HL-60/S4 (cell line): Measurements from ENCODE around the gene ATG4B.
"Not testable (repeated sequence)": the region's sequence is repeated elsewhere in the genome, so short reads cannot be mapped to it uniquely, and the experiment has no call there.

Source experiments
- in situ Hi-C: fragments of 300-500 bp; cut with MboI; formaldehyde crosslinking; loops from 2 replicates; pipeline ENCODE4 v1.14.3; 2022; ENCODE audit warnings: low sequenced_read_pairs

ATG4B gene

GRCh38 chr2:241660593-241661213 lies 23.2 kb downstream of the ATG4B start:
- in situ Hi-C loops: no loop called here

- in situ Hi-C loops: not testable (repeated sequence)
Observed at GRCh38 chr2:241662731-241663130, 25.2 kb downstream of the ATG4B start.

DNA sequence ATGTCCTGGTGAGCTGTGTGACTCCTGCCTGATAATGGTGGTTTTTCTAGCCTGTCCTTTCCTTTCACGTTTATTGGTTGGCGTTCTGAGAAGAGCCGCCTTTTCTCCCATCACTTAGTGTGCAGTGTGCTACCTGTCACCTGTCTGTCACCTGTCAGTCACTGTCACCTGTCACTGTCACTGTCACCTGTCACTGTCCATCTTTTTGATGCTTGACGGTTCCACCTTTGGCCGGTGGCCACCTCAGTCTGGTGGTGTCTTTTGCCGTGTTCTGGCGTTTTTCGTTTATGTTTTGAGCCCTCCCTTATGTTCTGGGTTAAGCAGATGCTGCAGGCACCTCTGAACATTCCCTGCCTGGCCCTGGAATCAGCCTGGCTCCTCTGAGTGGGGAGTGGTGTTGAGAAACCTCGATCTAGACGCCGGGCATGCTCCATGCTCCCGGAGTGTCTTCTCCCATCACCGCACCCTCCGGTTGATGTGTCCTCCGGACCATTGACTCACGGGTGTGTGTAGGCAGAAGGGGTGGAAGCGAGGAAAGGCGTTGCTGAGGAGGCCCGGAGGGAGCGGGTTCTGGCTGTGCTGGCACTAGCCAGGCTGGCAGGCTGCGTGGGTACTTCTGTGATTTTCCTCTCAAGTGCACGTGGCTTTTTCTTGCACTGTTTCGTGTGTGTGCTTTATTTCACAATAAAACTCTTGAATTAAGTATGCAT lies 28.4 kb downstream of the ATG4B start:
- in situ Hi-C loops: no loop called here

- in situ Hi-C loops: no loop called here
Observed at GRCh38 chr2:241666627-241667400, 29.3 kb downstream of the ATG4B start.

DNA sequence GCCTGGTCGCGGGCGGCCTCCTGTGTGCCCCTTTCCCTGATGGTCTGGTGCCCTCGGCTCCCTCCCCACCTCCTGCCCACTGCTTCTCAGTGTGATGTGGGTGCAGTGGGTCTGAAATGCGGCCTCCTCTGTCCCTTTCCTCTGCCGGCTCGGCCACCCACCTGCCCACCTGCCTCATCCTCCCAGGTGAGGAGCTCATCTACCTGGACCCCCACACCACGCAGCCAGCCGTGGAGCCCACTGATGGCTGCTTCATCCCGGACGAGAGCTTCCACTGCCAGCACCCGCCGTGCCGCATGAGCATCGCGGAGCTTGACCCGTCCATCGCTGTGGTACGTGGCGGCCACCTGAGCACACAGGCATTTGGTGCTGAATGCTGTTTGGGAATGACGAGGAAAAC lies 30.9 kb downstream of the ATG4B start:
- in situ Hi-C loops: no loop called here

DNA sequence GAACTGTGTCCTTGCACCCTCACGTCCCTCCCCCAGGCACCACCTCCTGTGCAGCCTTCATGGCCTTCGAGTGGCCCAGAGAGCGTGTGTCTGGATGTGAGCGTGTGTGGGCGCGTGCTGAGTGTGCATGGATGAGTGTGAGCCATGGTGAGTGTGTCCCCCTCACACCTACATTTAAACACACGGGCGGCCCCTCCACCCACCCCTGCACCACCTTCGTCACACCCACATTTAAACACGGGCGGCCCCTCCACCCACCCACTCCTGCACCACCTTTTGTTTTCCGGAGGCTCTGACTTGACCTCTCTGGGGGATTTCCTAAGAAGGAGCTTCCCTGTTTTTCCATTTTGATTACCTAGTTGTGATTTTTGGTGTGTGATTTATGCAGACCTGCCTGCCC lies 31.3 kb downstream of the ATG4B start:
- in situ Hi-C loops: no loop called here

- in situ Hi-C loops: no loop called here
Observed at GRCh38 chr2:241670333-241671110, 33.0 kb downstream of the ATG4B start.

DNA sequence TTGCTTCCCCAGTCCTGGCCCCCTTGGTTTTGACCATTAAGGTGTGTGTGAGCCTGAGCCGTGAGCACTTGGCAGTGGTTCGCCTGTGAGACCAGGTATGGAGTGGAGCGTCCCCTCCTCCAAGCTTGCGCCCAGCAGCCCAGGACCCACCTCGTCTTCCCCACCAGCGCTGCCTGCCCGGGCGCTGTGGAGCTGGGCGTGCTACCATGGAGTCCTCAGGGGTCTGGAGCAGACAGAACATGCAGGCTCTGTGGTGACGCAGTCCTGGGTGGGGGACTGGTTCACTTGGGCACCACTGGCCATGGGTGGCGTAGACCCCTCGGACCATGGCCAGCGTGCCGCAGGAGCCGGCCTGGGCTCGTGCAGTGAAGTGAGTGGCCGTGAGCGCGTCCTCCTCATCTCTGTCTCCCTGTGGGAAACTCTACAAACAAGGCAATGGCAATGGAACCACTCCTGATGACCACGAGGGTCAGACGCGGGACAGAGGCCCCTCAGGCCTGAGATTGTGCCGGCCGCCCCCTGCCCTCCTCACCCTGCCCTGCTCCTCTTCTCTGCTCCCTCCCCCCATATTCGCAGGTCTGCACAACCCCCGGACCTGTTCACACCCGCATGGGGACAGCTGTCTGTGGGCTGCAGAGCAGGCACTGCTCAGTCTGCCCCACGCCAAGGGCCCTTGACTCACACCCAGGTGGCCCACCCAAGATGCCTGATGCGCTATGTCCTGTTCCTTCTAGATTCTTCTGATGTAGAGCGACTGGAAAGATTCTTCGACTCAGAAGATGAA lies 34.2 kb downstream of the ATG4B start:
- in situ Hi-C loops: no loop called here

- in situ Hi-C loops: no loop called here
Observed at GRCh38 chr2:241672243-241673188, 35.0 kb downstream of the ATG4B start.

DNA sequence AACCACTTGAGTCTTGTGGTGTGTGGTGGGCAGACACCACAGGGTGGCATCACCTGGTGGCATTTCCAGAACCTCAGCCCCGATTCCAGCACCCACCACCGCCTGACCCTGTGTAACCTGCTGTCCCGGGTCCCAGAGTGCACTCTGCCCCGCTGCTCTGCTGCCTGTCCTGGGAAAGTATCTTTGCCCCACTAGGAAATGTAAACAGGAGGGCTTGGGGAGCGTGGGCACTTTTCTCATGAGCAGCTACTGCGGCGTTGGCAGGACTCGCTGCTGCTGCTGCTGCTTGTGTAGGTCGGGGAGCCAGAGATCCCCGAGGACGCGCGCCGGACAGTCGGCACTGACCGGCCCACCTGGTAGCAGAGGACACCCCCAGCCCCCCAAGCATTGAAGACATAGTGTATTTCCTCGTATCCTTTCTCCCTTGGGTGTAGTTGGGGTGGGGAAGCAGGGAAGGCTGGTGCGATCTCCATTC lies 35.7 kb downstream of the ATG4B start:
- in situ Hi-C loops: no loop called here

GRCh38 chr2:241673797-241674725 lies 36.6 kb downstream of the ATG4B start:
- in situ Hi-C loops: no loop called here

DNA sequence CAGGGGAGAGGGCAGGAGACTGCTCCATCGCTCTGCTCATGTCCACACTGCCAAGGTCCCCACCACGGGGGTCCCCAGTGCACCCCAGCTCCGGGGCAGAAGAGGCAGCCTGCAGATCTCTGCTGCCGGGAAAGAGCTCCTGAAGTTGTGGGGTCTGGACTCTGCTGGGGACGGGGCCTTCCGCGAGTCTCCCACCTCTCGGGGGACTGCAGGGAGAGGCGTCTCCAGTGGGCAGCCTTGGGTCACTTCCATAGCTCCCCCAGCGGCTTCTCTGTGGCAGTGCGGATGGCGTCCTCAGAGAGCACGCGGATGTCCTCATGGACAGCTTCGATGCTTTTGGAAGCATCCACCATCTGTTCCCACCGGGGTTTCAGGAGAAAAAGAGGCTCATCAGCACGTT lies 38.4 kb downstream of the ATG4B start:
- in situ Hi-C loops: no loop called here

- in situ Hi-C loops: no loop called here
Observed at GRCh38 chr2:241676665-241677064, 39.2 kb downstream of the ATG4B start.

GRCh38 chr2:241677392-241677791 lies 39.9 kb downstream of the ATG4B start:
- in situ Hi-C loops: no loop called here

DNA sequence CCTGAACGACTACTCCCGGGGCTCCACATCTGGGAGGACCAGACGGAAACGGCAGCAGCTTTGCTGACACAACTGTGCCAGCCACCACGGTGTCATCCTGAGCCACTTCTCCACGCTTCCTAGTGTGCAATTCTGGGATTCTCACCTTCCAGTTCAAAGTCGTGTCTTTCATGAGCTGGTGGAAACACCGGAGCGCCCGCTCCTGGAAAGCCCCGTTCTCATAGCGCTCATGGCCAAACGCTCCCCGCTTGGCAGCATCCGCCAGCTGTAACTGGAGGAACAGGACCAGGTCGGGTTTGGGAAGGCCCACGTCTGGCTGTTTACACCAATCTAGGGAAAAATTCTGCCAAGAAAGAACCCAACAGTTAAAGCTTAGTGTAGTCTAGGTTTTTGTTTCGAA lies 40.8 kb downstream of the ATG4B start:
- in situ Hi-C loops: no loop called here

GRCh38 chr2:241678784-241679540 lies 41.5 kb downstream of the ATG4B start:
- in situ Hi-C loops: no loop called here

DNA sequence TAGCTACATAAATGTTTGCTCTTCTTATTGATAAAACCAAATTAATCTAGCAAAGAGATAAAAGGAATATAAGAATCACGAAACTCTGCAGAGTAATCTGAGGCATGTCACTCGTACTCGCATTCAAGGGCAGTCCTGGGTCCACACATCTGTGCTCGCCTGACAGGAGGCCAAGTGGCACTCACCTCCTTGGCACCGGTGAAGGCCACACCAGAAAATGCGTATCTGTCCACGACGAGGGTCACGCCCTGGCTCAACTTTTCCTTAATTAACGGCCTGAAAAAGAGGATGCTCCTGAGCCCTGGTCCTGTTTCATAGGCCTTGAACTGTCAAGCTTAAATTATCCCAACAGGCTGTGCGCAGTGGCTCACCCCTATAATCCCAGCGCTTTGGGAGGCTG lies 42.6 kb downstream of the ATG4B start:
- in situ Hi-C loops: no loop called here
